Measurements from ENCODE around the gene SEMA7A.
"Not testable (repeated sequence)": the region's sequence is repeated elsewhere in the genome, so short reads cannot be mapped to it uniquely, and the experiment has no call there.

SEMA7A gene

DNA sequence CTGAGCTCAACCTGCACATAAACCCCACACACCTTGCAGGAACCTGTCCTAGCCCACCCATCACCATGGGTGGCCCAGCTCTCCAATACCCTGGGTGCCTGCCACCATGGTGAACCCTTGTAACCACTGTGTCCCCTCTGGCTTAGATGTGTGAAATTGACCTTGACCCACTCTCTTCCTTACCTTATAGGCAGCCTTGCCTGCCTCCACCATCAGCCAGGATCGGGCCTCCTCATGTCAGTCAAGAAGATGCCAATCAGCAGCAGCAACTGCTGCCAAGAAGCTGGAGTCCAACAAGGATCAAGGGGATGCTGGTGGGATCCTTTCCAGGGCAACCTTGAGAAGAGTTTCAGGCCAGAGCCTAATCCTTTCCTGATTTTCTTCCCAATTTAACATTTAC is 57.5 kb downstream of the SEMA7A start:
- no peak for DNase-seq (ENCODE audit: low read depth in 1 of 2, low spot score in 1 of 2)

DNA sequence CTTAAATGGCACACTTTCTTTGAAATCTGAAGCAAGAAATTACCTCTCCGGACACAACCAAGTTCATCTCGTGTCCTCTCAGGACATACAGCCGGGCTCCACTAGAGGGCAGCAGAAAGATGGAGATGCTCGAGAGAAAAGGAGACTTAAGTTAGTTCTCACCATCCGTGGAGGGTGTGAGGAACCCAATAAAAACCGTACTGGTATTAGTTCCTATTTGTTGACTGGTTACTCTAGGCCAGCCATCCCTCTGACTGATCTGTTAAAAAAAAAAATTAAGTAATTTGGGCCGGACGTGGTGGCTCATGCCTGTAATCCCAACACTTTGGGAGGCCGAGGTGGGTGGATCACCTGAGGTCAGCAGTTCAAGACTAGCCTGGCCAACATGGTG is 58.5 kb downstream of the SEMA7A start:
- DNase-seq (ENCODE audit: low read depth in 1 of 2, low spot score in 1 of 2), result peak; percentile 59 to 85

DNA sequence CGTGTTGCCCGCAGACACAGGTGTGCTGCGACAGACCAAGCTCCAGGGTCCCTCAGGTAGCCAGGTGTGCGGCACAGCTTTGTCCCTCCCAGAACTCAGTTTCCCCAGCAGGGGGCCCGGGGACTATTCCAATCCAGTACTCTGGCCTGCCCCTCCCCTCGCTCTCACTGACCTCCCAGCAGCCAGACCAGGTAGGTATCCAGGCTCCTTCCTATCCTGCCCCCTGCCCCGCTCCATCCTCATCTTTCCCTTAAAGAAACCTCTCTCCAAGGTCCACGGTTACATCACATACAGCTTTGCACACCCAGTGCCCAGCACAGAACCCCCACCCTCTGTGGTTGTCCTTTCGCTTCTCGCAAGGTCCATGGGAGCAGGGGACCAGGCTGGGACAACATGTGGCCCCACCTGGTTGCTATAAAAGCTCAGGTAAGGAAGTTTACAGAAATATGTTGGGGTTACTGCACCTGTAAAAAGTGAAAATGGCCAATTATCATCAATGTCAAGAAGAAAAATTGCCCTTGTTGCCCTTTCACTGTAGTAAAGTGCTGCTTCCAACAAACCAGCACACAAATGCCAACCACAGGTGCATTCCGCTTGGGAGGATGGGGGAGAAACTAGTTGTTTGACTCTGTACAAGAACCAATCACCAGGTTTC is 59.0 kb downstream of the SEMA7A start:
- no peak for DNase-seq (ENCODE audit: low read depth in 1 of 2, low spot score in 1 of 2)

DNA sequence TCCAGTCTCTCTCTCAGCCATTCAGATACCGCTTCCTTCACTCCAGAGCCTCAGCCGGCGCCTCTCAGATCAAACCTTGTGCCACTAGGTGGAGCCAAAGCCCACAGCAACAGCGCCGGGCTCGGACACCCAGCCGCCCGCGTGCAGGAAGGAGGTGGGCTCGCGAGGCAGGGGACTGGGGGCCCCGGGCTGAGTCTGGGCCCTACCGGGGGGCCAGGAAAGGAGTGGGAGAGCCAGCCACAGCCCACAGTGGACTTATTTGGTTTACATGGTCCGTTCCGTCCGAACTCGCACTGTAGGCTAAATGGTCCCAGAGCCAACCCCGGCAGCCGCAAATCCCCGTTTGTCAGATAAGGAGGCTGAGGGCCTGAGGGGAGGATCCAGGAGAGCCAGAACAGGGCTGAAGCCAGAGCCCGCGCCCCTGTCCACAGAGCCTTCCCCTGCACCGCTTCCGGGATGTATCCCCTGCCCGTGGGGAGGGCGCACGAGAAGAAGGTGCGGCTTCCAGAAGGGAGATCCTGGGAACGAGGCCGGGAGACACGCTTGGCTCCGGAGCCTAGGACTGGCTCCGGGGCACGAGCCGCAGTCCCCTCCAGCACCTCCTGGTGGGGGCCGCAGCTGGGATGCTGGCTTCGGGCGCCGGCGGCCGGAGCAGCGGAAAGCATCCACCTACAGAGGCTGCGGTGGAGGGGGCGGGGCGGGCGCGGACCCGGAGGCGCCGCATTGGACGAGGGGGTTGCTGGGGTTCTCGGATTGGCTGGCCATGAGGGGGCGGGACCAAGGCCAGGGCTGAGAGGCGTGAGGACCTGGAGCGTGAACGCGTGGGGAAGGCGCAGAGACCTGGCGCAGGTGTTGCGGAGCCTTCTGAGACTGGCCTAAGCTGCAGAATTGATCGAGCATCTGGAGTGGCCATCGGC is 59.8 kb downstream of the SEMA7A start:
- peak; percentile 90 to 91 for DNase-seq (ENCODE audit: low read depth in 1 of 2, low spot score in 1 of 2)

DNA sequence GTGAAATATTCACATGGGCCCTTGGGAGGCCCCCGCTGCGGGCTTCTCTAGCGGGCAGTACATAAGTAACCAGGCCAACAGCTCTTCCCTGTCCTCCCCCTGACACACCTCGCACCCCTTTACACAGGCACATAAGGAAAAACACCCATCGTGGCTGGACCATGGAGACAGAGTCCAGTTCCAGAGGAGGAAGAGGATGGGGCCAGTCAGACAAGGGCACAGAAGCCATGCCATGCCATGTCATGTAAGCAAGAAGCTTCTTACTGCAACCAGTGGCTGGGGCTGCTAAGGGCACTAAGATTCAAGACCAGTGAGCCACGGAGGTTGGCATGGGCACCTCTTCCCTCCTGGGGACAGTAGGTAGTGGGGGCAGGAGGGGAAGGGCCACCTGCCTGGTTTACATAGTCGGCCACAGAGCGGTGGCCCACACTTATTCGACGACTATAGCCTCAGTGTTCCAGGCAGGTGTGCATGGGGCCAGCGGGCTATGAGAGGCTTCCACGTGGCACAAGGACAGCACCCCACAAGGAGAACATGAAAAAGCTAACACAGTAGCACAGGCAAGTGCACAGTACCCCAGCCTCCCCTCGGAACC is 60.6 kb downstream of the SEMA7A start:
- DNase-seq (ENCODE audit: low read depth in 1 of 2, low spot score in 1 of 2), result no peak

DNA sequence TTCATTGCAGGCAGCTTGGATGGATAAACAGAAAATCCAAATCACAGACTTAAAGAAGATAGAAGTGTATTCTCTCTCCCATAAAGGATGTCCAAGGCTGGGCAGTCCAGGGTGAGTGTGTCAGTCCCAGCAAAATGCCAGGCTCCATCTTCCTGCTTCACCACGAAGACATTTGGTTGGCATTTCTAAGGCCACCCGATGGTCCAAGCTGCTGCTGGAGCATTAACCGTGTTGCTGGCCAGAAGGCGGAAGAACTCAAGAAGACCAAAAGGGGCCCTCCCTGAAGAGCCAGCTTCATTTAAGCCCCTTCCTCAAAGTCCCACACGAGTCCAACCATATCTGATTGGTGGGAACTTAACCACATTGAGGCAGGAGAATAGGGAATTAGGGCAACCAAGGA is 63.3 kb downstream of the SEMA7A start:
- no peak for DNase-seq (ENCODE audit: low read depth in 1 of 2, low spot score in 1 of 2)

DNA sequence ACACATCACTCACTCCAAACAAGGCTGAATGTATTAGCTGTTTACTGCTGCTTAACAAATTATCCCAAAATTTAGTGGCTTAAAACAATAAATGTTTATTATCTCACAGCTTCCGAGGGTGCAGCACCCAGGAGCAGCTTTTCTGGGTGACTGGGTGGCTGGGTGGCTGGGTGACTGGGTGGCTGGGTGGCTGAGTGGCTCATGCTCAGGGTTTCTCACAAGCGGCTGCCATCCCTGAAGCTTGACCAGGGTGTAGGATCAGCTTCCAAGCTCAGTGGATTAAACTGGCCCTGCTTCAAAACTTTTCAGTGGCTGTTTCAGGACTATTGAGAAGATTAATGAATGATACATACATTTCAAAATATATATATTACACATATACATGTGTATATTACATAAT is 64.0 kb downstream of the SEMA7A start:
- no peak for DNase-seq (ENCODE audit: low read depth in 1 of 2, low spot score in 1 of 2)

DNA sequence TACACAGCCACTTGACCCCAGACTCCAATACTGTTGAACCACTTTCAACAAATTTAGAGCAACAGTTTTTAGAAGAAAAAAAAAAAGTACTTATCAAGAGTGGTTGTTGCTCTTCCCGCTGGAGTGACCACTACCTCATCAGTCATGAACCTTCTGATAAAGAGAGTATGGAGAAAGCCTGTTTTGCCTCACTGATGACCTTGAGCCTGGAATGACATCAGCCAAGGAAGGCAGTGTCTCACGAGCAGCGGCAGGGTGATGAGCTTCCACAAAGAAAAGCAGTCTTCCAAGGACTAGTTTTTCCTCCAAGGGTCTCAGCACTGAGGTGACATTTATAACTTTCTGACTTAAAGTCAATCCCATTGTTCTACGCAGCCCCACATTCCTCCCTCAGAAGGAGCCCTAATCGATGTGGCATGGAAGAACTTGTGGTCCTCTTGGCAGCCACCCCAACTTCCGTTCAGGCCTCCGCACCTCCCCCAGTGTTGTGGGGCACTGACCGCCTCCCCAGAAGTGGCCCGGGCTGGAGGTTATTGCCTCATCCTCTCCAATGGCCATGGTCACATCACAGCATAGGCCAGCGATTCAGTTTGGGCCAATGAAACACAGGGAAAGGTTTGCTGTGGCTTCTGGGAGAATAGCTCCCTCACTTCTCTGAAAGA is 64.5 kb downstream of the SEMA7A start:
- DNase-seq (ENCODE audit: low read depth in 1 of 2, low spot score in 1 of 2), result no peak

DNA sequence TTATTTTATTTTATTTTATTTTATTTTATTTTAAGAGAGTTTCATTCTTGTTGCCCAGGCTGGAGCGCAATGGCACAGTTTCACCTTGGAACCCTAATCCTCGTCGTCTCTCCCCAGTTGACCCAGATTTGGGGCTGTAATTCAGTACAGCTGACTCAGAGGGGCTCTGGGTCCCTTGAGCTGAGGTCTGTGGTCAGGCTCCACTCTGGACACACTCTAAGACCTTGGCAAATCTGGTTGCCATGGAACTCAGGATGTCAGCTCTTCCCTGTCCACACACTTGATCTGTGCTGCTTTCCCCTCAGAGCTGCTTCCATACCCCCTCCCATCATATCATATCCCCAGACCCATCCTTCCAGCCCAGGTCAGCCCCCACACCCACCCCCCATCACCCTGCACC is 65.6 kb downstream of the SEMA7A start:
- DNase-seq (ENCODE audit: low read depth in 1 of 2, low spot score in 1 of 2), result no peak

DNA sequence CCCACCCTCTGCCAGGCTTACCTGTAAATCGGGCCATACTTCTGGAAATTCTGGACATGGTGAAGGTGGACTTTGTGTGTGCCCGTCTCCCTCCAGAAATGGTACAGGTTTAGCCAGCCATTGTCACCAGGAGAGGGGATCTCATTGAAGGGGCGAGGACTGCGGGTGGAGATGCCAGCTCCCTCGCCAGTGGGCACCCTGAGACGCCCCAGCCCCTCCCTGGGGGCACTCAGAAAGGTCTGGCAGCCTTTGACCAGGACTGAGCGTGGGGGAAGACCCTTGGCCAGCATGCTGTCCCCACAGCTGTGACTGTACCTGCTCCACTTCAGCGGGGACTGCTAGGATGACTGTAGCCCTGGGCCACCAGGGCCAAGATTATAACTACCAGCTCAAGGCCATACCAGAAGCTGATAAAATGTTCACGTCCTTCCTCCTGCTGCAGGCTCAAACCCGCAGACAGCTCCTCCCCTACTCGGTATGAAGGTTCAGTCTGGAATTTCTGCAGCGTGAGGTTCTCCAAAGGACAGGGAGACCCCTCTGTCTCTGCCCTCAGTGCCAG is 66.4 kb downstream of the SEMA7A start, which contains the start of gene CYP11A1:
TSS of gene CYP11A1 (minus strand) at position 351 of the 559 bp plus-strand sequence. CDS start at position 290, 61 bp downstream.
- DNase-seq (ENCODE audit: low read depth in 1 of 2, low spot score in 1 of 2), result no peak

DNA sequence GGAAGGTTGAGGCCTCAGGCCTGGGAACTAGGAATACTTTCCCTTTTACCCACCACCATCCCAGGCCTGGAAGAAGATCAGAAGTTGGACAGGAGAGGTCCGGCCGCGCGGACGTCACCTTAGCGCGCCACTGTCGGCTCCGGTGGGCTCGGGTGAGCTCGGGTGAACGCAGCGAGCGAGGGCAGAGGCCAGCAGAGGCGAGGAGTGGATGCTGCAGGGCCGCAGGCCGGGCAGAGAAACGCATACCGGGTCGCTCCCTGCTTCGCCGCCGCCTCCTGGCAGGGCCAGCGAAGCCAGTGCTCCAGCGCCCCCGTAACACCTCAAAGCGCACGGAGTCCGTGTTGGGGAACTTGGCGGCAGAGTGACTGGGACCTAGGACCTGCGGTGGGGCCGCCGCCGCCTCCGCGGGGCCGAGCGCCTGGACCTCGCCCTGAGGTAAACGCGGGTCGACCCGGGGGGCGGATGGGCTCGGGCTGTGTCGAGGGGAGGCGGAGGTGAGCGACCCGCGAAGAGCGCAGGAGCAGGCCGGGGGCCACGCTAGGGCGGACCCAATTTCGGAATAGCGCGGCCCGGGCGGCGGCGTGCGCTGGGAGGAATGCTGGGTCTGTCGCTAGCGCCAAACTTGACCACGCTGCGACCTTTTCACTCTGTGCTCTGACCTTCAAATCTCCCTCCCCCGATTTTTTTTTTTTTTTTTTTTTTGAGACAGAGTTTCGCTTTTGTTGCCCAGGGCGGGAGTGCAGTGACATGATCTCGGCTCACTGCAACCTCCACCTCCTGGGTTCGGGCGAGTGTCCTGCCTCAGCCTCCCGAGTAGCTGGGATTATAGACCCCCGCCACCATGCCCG is 67.9 kb downstream of the SEMA7A start:
- DNase-seq (ENCODE audit: low read depth in 1 of 2, low spot score in 1 of 2), result no peak

DNA sequence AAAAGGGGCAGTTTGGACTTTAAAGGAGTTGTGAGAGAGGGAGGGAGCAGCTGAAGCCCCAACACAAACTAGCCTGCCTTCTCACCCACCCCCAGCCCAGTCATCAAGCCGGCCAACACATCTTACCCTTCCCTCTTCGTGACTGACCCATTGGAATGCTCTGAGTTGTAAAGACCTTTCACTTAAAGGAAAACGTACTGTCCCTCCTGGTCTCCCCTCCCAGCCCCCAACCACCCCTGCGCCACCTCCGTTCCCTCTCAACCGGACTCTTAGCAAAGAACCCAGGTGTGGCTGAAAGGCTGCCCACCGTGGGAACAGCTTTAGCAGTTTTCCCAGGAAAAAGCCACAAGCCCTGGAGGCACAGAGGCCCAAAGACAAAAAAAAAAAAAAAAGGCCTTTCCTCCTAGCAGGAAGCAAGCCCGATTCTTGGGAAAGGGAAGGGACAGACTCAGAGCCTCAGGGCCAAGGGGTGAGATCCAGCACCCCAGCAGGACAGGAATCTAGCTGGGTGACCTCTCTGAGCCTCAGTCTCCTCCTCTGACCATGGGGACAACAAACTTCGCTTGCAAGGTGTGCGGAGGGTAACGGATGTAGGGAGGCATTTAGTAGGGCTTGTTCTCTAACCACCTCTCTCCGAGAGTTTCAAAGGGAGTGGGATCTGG is 68.7 kb downstream of the SEMA7A start:
- no peak for DNase-seq (ENCODE audit: low read depth in 1 of 2, low spot score in 1 of 2)

DNA sequence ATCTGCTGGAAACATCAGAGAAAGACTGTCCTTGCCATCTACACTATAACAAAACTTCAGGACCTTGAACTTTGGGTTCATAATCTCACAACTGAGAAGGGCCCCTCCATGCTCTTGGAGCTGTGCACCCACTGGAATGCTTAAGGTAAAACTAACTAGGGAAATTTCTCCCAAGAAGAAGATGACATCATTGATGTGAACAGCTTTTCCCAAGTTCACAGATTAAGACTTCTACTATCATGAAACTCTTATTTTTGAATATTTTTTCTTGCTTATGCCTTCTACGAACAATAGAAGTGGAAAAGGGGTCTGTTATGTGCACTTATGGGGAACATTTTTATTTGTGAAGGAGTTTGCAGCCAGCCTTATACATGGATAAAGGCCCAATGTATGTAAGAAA is 71.3 kb downstream of the SEMA7A start:
- DNase-seq (ENCODE audit: low read depth in 1 of 2, low spot score in 1 of 2), result no peak

DNA sequence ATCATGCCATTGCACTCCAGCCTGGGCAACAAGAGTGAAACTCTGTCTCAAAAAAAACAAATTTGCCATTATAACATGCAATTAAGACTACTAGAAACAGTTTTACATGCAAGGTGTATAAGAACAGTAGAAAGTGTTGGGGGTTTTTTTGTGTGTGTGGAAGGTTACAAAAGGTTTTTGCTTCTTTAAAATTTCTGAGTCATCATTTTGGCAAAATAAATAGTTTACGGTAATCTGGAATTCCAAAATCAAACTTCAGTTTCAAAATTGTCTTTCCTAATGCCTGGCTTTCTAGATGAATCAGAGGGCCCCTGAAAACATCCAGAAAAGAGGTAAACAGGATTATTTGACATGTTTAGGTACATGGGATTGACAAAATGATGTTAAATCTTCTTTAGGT is 72.9 kb downstream of the SEMA7A start:
- DNase-seq (ENCODE audit: low read depth in 1 of 2, low spot score in 1 of 2), result not testable (repeated sequence)

DNA sequence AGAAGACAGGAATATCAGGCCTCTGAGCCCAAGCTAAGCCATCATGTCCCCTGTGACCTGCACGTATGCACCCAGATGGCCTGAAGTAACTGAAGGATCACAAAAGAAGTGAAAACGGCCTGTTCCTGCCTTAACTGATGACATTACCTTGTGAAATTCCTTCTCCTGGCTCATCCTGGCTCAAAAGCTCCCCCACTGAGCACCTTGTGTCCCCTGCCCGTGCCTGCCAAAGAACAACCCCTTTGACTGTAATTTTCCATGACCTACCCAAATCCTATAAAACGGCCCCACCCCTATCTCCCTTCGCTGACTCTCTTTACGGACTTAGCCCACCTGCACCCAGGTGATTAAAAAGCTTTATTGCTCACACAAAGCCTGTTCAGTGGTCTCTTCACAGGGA is 74.4 kb downstream of the SEMA7A start:
- DNase-seq (ENCODE audit: low read depth in 1 of 2, low spot score in 1 of 2), result not testable (repeated sequence)
